HL-60/S4 treated with phorbol 12-myristate 13-acetate at 8.2 ng/mL for 4 days and 3 days (cell line): Measurements from ENCODE around the gene LYPD3.
"Not testable (repeated sequence)": the region's sequence is repeated elsewhere in the genome, so short reads cannot be mapped to it uniquely, and the experiment has no call there.

Experiments
- in situ Hi-C: fragments of 300-500 bp; cut with MboI; formaldehyde crosslinking; loops from 2 replicates; pipeline ENCODE4 v1.15.0; 2022; ENCODE audit warnings: low sequenced_read_pairs

LYPD3 gene

DNA sequence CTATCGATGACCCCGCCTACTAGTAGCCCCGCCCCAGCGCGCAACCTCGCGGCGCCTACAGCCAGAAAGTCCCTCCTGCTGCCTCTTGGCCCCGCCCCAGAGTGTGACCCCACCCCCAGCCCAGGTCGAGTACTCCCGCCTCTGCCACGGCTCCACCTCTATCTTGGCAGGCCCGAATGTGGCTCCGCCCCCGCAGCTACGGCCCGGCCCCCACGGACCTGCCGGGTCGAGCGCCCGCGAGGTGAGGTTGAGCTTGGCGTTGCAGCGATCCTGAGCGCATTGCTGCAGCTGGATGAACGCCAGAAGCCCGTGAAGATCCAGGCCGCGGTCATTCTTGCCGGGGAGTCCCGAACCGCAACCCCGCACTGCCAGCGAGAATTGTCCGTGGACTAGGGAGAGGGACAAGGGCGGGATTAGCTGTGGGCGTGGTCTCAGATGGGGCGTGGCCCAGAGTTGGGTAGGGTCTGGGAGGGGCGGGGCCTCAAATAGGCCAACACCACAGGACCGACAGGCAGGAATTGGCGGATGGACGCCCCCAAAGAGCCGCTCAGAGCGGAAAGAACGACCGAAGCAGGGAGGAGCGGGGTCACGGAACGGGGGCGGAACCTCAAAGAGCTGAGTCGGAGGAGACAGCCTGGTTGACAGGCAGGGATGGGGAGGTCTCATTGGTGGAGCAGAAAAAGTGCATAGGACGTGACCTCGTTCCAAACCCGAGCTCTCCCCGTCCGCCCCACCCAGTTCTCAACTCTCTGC, 1.9 kb downstream of the LYPD3 start:
- in situ Hi-C loops, result loop anchor here (25.0 kb wide), 1 partner anchor 324 kb away; the partner anchor contains the start of gene KCNN4

- in situ Hi-C loops, result loop anchor here (25.0 kb wide), 1 partner anchor 324 kb away; the partner anchor contains the start of gene KCNN4
Observed at GRCh38 chr19:43462785-43463380, 2.5 kb downstream of the LYPD3 start.

- in situ Hi-C loops, result loop anchor here (25.0 kb wide), 1 partner anchor 325 kb away; the partner anchor contains the start of gene KCNN4
Observed at GRCh38 chr19:43462383-43462782, 3.0 kb downstream of the LYPD3 start.

DNA sequence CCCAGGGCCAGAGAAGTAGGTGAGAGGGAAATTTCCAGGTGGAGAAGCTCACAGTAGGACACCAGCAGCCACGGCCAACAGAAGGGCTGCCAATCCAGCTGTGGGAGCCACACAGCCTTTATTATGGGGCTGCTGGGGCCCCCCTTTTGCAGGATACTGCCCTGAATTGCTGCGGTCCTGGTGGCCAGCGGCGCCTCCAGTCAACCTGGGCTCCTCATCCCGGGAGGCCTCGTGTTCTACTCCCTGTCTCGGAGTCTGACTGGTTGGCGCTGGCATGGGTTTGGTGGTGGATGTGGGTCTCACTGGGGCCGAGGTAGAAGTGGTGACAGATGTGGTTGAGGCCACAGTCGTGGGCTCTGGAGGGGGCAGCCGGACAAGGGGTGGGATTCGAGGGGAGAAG, 4.1 kb downstream of the LYPD3 start:
- in situ Hi-C loops, result loop anchor here (25.0 kb wide), 1 partner anchor 326 kb away; the partner anchor contains the start of gene KCNN4

GRCh38 chr19:43460362-43461016, 4.9 kb downstream of the LYPD3 start:
- in situ Hi-C loops, result loop anchor here (25.0 kb wide), 1 partner anchor 327 kb away; the partner anchor contains the start of gene KCNN4

DNA sequence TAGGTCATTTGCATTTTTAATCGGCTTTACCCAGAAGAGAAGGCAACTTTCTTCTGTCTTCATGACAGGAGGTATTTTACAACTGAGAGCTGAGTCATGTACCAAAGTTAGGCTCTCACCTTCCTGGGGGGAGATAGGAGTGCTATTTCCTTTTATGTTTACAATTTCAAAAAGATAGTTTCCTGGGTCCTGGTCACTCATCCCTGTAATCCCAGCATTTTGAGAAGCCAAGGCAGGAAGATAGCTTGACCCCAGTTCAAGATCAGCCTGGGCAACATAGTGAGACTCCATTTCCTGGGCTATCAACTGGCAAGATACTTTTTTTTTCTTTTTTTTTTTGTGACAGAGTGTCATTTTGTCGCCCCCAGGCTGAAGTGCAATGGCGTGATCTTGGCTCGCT, 7.6 kb downstream of the LYPD3 start:
- in situ Hi-C loops, result loop anchor here (25.0 kb wide), 1 partner anchor 329 kb away; the partner anchor contains the start of gene KCNN4

GRCh38 chr19:43455321-43456113, 9.9 kb downstream of the LYPD3 start:
- in situ Hi-C loops, result loop anchor here (25.0 kb wide), 1 partner anchor 332 kb away; the partner anchor contains the start of gene KCNN4

- in situ Hi-C loops, result loop anchor here (25.0 kb wide), 1 partner anchor 333 kb away; the partner anchor contains the start of gene KCNN4
Observed at GRCh38 chr19:43454031-43454430, 11.4 kb downstream of the LYPD3 start.

DNA sequence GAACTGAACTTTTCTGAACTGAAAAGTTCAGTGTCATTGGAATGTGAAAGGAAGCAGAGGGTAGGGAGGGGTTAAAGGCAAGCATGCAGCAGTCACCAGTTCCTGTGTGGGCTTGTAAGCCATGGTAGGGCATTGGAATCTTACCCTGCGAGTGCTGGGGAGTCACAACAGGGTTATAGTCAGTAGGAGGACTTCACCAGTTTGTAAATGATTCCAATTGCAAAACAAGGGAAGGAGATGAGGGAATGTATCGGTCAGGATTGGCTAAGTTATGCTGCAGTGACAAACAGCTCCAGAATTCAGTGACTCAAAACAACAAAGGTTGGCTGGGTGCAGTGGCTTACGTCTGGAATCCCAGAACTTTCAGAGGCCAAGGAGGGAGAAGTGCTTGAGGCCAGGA, 12.8 kb downstream of the LYPD3 start:
- in situ Hi-C loops, result loop anchor here (25.0 kb wide), 1 partner anchor 335 kb away; the partner anchor contains the start of gene KCNN4

GRCh38 chr19:43450545-43450997, 14.8 kb downstream of the LYPD3 start:
- in situ Hi-C loops, result loop anchor here (25.0 kb wide), 1 partner anchor 337 kb away; the partner anchor contains the start of gene KCNN4

- in situ Hi-C loops, result loop anchor here (5.0 kb wide), 1 partner anchor 75 kb away; no protein-coding TSS in a partner anchor
Observed at GRCh38 chr19:43447655-43448054, 17.8 kb downstream of the LYPD3 start.

- in situ Hi-C loops, result loop anchor here (5.0 kb wide), 1 partner anchor 75 kb away; no protein-coding TSS in a partner anchor
Observed at GRCh38 chr19:43446746-43447489, 18.5 kb downstream of the LYPD3 start.

GRCh38 chr19:43445426-43445825, 20.0 kb downstream of the LYPD3 start:
- in situ Hi-C loops, result loop anchor here (5.0 kb wide), 1 partner anchor 77 kb away; no protein-coding TSS in a partner anchor

GRCh38 chr19:43444531-43445287, 20.7 kb downstream of the LYPD3 start:
- in situ Hi-C loops, result loop anchor here (5.0 kb wide), 1 partner anchor 78 kb away; no protein-coding TSS in a partner anchor

- in situ Hi-C loops, result not testable (repeated sequence)
Observed at GRCh38 chr19:43444091-43444490, 21.3 kb downstream of the LYPD3 start.

- in situ Hi-C loops, result no loop called here
Observed at GRCh38 chr19:43441716-43442115, 23.7 kb downstream of the LYPD3 start.

GRCh38 chr19:43439709-43440063, 25.7 kb downstream of the LYPD3 start:
- in situ Hi-C loops, result no loop called here

GRCh38 chr19:43439032-43439708, 26.2 kb downstream of the LYPD3 start:
- in situ Hi-C loops, result no loop called here
